ENCODE results near the gene ARHGEF28. TPM values are rescaled to one million over a fixed set of nuclear protein-coding genes. Genes with fewer than 3 reads are reported as not detected.

Gene ARHGEF28
- total and polyA plus RNA-seq, 9 of the 15 experiments (the other 6 are each of a cell fraction or from before 2014, with no cell fraction given) = 0.27 TPM; not detected in 8

- no peaks in the 10 kb centered on the region for H4K20me1 ChIP-seq (replicated peaks; ENCODE audit: control insufficient read depth, insufficient read depth, low read length)
- H3K4me2 ChIP-seq (ENCODE audit: insufficient read depth, low read length) = no peak overlapping the region
- ATAC-seq (no peak), DNase-seq (ENCODE audit: extremely low read depth in 1 of 4, low spot score in 3 of 4) (no peak), FAIRE-seq (no peak)
- no peaks in the 10 kb centered on the region for H3K9me1 ChIP-seq (ENCODE audit: control insufficient read depth, insufficient read depth, low read length)
- no peak overlapping the region for H3K9ac ChIP-seq (ENCODE audit: insufficient read depth in 1 of 2, low read depth in 2 of 2, low read length in 2 of 2)
- in situ Hi-C loops (cut with MboI) (loop anchor here (5.0 to 10.0 kb wide), 2 partner anchors 744 to 1012 kb away; no protein-coding TSS in a partner anchor), intact Hi-C loops (cut with micrococcal nuclease) (no loop called here)
- 1% methylated on average over 9 of the region's 9 CpGs for WGBS (ENCODE audit: insufficient coverage, low coverage, missing lambda C conversion rate)
- BruUV-seq (replicated peaks) = no TSS peak
- ChIA-PET POLR2A (no interaction called here), CTCF (ENCODE audit: low intra/inter-chr PET ratio) (interaction anchor here (0.5 to 2.7 kb wide), 3 partner anchors 739 to 1383 kb away, joined by 3 to 23 read pairs (median 5); no protein-coding TSS in a partner anchor)
- no peak overlapping the region for H2AFZ ChIP-seq (ENCODE audit: low read depth, low read length)
- no peaks in the 10 kb centered on the region for H3K79me2 ChIP-seq (ENCODE audit: control insufficient read depth, insufficient read depth, low read length)
- no peak overlapping the region for H3K4me3 ChIP-seq
- TF ChIP-seq FOS (IDR thresholded peaks at IDR 0.05; ENCODE audit: extremely low read depth, insufficient read length) = no peak
- no peak for TF ChIP-seq STAT5B (CRISPR knock-in tag; IDR thresholded peaks at IDR 0.05)
- no peak for TF ChIP-seq MTA1 (IDR thresholded peaks at IDR 0.05; ENCODE audit: borderline replicate concordance)
- TF ChIP-seq ZNF436 (CRISPR knock-in tag; IDR thresholded peaks at IDR 0.05) = no peak
- no peak for TF ChIP-seq ZFP1 (CRISPR knock-in tag; IDR thresholded peaks at IDR 0.05)
- no peak for TF ChIP-seq CUX1 (CRISPR knock-in tag; IDR thresholded peaks at IDR 0.05)
- no peaks in the 10 kb centered on the region for H3K4me1 ChIP-seq (replicated peaks in 1 of 2; ENCODE audit: control insufficient read depth in 2 of 2, insufficient read depth in 2 of 2, low read length in 2 of 2)
- no peaks in the 10 kb centered on the region for H3K36me3 ChIP-seq (ENCODE audit: control insufficient read depth, insufficient read depth, low read length)
- peaks cover 5 to 23% of the 10 kb centered on the region in 2 experiments; a peak in 4 of 5 replicates for H3K27me3 ChIP-seq (ENCODE audit: control insufficient read depth in 2 of 2, insufficient read depth in 2 of 2, low read length in 2 of 2)
- H3K27ac ChIP-seq (ENCODE audit: extremely low read depth, low read depth, low read length) = no peak overlapping the region
- no peaks in the 10 kb centered on the region for H3K9me3 ChIP-seq (replicated peaks; ENCODE audit: control insufficient read depth, insufficient read depth, low read depth, low read length)
Measured at GRCh38 chr5:73903169-73903568, 277.2 kb downstream of the ARHGEF28 start.
